H9 (cell line): ENCODE measurements around the gene OGG1. TPM values are rescaled to one million over a fixed set of nuclear protein-coding genes. Genes with fewer than 3 reads are reported as not detected.
A peak's percentile ranks its signal among the peaks of the same experiment; 100 is the strongest.

ENCODE experiments used
- DNase-seq: peaks from one replicate; pipeline ENCODE4 v3.0.0-alpha.2; 2017
- H2AFZ ChIP-seq: one replicate; pipeline ENCODE4 v1.6.1; 2013; ENCODE audit warnings: mild to moderate bottlenecking, low read length, control low read depth, moderate library complexity
- H2AK5ac ChIP-seq: 2 replicates; pipeline ENCODE4 v1.6.1; 2013; ENCODE audit warnings: low read length, control low read depth, mixed read lengths; ENCODE audit not compliant: insufficient read length
- H2BK120ac ChIP-seq: one replicate; pipeline ENCODE4 v1.6.1; 2013; ENCODE audit warnings: low read depth, mild to moderate bottlenecking, low read length, control low read depth, inconsistent platforms; ENCODE audit not compliant: poor library complexity, severe bottlenecking
- H2BK12ac ChIP-seq: 2 replicates; pipeline ENCODE4 v1.6.1; 2013; ENCODE audit warnings: low read length, control low read depth, mixed read lengths, low read depth; ENCODE audit not compliant: insufficient read length
- H2BK15ac ChIP-seq: 2 replicates; pipeline ENCODE4 v1.6.1; 2013; ENCODE audit warnings: low read depth, low read length, control low read depth
- H2BK20ac ChIP-seq: one replicate; pipeline ENCODE4 v1.6.1; 2013; ENCODE audit warnings: low read depth, mild to moderate bottlenecking, low read length, control low read depth, inconsistent platforms; ENCODE audit not compliant: poor library complexity, severe bottlenecking
- H2BK5ac ChIP-seq: 2 replicates; pipeline ENCODE4 v1.6.1; 2013; ENCODE audit warnings: low read length, control low read depth, mixed read lengths; ENCODE audit not compliant: insufficient read length
- H3K14ac ChIP-seq: 2 replicates; pipeline ENCODE4 v1.6.1; 2013; ENCODE audit warnings: low read length, control low read depth; ENCODE audit not compliant: insufficient read depth
- H3K18ac ChIP-seq: 2 replicates; pipeline ENCODE4 v1.6.1; 2013; ENCODE audit warnings: low read depth, mild to moderate bottlenecking, mixed read lengths, low read length, control low read depth; ENCODE audit not compliant: insufficient read length
- H3K23ac ChIP-seq: 2 replicates; pipeline ENCODE4 v1.6.1; 2013; ENCODE audit warnings: low read length, control low read depth, mixed read lengths, low read depth; ENCODE audit not compliant: insufficient read length
- H3K23me2 ChIP-seq: 2 replicates; pipeline ENCODE4 v1.6.1; 2013; ENCODE audit warnings: low read depth, mild to moderate bottlenecking, mixed read lengths, low read length, control low read depth; ENCODE audit not compliant: insufficient read length, poor library complexity, severe bottlenecking
- H3K27ac ChIP-seq: 2 replicates; pipeline ENCODE4 v1.5.1; 2013; ENCODE audit warnings: low read length, control low read depth, mixed read lengths, low read depth; ENCODE audit not compliant: insufficient read length
- H3K27me3 ChIP-seq: 2 replicates; pipeline ENCODE4 v1.6.1; 2013; ENCODE audit warnings: low read length, control low read depth, inconsistent platforms; ENCODE audit not compliant: insufficient read depth
- H3K4ac ChIP-seq: 2 replicates; pipeline ENCODE4 v1.6.1; 2013; ENCODE audit warnings: low read depth, mild to moderate bottlenecking, control low read depth, inconsistent platforms, low read length, moderate library complexity
- H3K4me1 ChIP-seq: 2 replicates; pipeline ENCODE4 v1.6.1; 2013; ENCODE audit warnings: low read length, control low read depth, inconsistent platforms; ENCODE audit not compliant: insufficient read depth
- H3K4me2 ChIP-seq: 2 replicates; pipeline ENCODE4 v1.6.1; 2013; ENCODE audit warnings: low read length, control low read depth, mixed read lengths; ENCODE audit not compliant: insufficient read length, insufficient read depth
- H3K56ac ChIP-seq: 2 replicates; pipeline ENCODE4 v1.6.1; 2013; ENCODE audit warnings: low read depth, mild to moderate bottlenecking, mixed read lengths, low read length, control low read depth; ENCODE audit not compliant: insufficient read length
- H3K79me1 ChIP-seq: 2 replicates; pipeline ENCODE4 v1.6.1; 2013; ENCODE audit warnings: low read depth, mild to moderate bottlenecking, moderate library complexity, low read length, control low read depth, inconsistent platforms; ENCODE audit not compliant: insufficient read depth, poor library complexity, severe bottlenecking
- H3K79me2 ChIP-seq: 2 replicates; pipeline ENCODE4 v1.6.1; 2013; ENCODE audit warnings: low read length, control low read depth, inconsistent platforms; ENCODE audit not compliant: insufficient read depth
- H3K9ac ChIP-seq: 2 replicates; pipeline ENCODE4 v1.6.1; 2013; ENCODE audit warnings: low read length, control low read depth, mixed read lengths; ENCODE audit not compliant: insufficient read length; ENCODE audit errors: extremely low read depth
- H3K9me3 ChIP-seq: one replicate; pipeline ENCODE4 v1.6.1; 2013; ENCODE audit warnings: low read depth, low read length, inconsistent platforms; ENCODE audit not compliant: control insufficient read depth
- H3T11ph ChIP-seq: one replicate; pipeline ENCODE4 v1.6.1; 2013; ENCODE audit warnings: mild to moderate bottlenecking, low read length, control low read depth, inconsistent platforms
- H4K20me1 ChIP-seq: one replicate; pipeline ENCODE4 v1.6.1; 2013; ENCODE audit not compliant: control insufficient read depth, insufficient read length, insufficient read depth
- H4K5ac ChIP-seq: 2 replicates; pipeline ENCODE4 v1.6.1; 2013; ENCODE audit warnings: low read depth, mild to moderate bottlenecking, mixed read lengths, low read length, control low read depth; ENCODE audit not compliant: insufficient read length
- H4K8ac ChIP-seq: replicated peaks from 2 replicates; pipeline ENCODE4 v1.6.1; 2013; ENCODE audit warnings: low read length, control low read depth, mixed read lengths, low read depth; ENCODE audit not compliant: insufficient read length
- H4K91ac ChIP-seq: 2 replicates; pipeline ENCODE4 v1.6.1; 2013; ENCODE audit warnings: low read depth, mild to moderate bottlenecking, moderate library complexity, mixed read lengths, low read length, control low read depth; ENCODE audit not compliant: insufficient read length
- H3K27ac Mint-ChIP-seq, 3 experiments: 2 replicates in 2 of 3; 3 replicates in 1 of 3; pipeline ENCODE4 v1.8.0; 2020 to 2021; ENCODE audit warnings: mixed read lengths in 3 of 3, mild to moderate bottlenecking in 1 of 3, moderate library complexity in 1 of 3
- H3K27me3 Mint-ChIP-seq: 2 replicates; pipeline ENCODE4 v1.8.0; 2021; ENCODE audit warnings: low read depth, mild to moderate bottlenecking, moderate library complexity, mixed read lengths
- H3K36me3 Mint-ChIP-seq, 3 experiments: 2 replicates in 2 of 3; 3 replicates in 1 of 3; pipeline ENCODE4 v1.8.0; 2020 to 2021; ENCODE audit warnings: low read depth in 3 of 3, mixed read lengths in 3 of 3; ENCODE audit not compliant: insufficient read depth in 1 of 3
- H3K4me1 Mint-ChIP-seq, 2 experiments: 2 replicates each; pipeline ENCODE4 v1.8.0; 2020; ENCODE audit warnings: mixed read lengths in 2 of 2
- H3K4me3 Mint-ChIP-seq, 2 experiments: 2 replicates in 1 of 2; 3 replicates in 1 of 2; pipeline ENCODE4 v1.8.0; 2020 to 2021; ENCODE audit warnings: mild to moderate bottlenecking in 2 of 2, mixed read lengths in 2 of 2, moderate library complexity in 1 of 2
- H3K9me3 Mint-ChIP-seq, 2 experiments: 2 replicates in 1 of 2; 3 replicates in 1 of 2; pipeline ENCODE4 v1.8.0; 2020; ENCODE audit warnings: mild to moderate bottlenecking in 2 of 2, mixed read lengths in 2 of 2, moderate library complexity in 1 of 2
- WGBS: extraction: QIAGEN DNeasy Blood & Tissue Kit; methylation state at CpG from one replicate; pipeline ENCODE4 v1.1.7; 2013; ENCODE audit warnings: missing lambda C conversion rate, low lambda C conversion rate, mixed read lengths; ENCODE audit not compliant: insufficient read length; ENCODE audit errors: extremely low coverage; 5-methylcytosine and 5-hydroxymethylcytosine counted together
- total RNA-seq: library from RNA; stranded (reverse); gene quantifications from 2 replicates; pipeline ENCODE4 v1.2.1, GENCODE V29; 2021
- TF ChIP-seq, protein P1 (sequence below): fragments of 200-600 bp; sonication (generic); conservative IDR thresholded peaks from 3 replicates; pipeline ENCODE4 v1.8.0; 2021; ENCODE audit warnings: antibody characterized with exemption, mild to moderate bottlenecking

Gene OGG1
- total RNA-seq, 1 experiment from 2014 or later, result 43.4 TPM

GRCh38 chr3:9794400-9794799 is 44.6 kb downstream of the OGG1 start:
- Histone ChIP-seq H3K9ac (no peak overlapping the region), H2BK120ac (no peak overlapping the region), H3K18ac (no peak overlapping the region), H3K23ac (no peak overlapping the region), H3K79me2 (peaks cover 5% of the 10 kb centered on the region; the same call in 1 of the 2 replicates), H3K23me2 (peaks cover 6% of the 10 kb centered on the region), H2AFZ (no peak overlapping the region), H3K4me2 (no peak overlapping the region), H3T11ph (no peak overlapping the region), H3K14ac (no peak overlapping the region), H3K56ac (no peak overlapping the region), H2BK20ac (no peak overlapping the region), H3K27me3 (no peaks in the 10 kb centered on the region; the same call in 1 of the 2 replicates), H2AK5ac (no peak overlapping the region), H2BK12ac (no peak overlapping the region), H2BK5ac (no peak overlapping the region), H2BK15ac (no peak overlapping the region), H4K5ac (no peak overlapping the region), H4K91ac (no peak overlapping the region), H3K4ac (no peak overlapping the region), H4K20me1 (no peaks in the 10 kb centered on the region), H3K27ac (no peak overlapping the region), H4K8ac (no peak overlapping the region), H3K9me3 (no peaks in the 10 kb centered on the region), H3K79me1 (no peaks in the 10 kb centered on the region), H3K4me1 (no peaks in the 10 kb centered on the region)
- H3K4me1 Mint-ChIP-seq, result peaks cover 10 to 19% of the 10 kb centered on the region in 2 experiments
- H3K4me3 Mint-ChIP-seq, result peak overlapping the region; percentile 58 to 94
- H3K36me3 Mint-ChIP-seq, result peaks cover 31 to 54% (median 43%) of the 10 kb centered on the region in 3 experiments; a peak in 6 of 7 replicates
- DNase-seq, result no peak
- H3K9me3 Mint-ChIP-seq, result no peaks in the 10 kb centered on the region
- no CpG with 5 or more reads among the region's 11 CpGs for WGBS
- H3K27ac Mint-ChIP-seq, result peak overlapping the region in 2 of 3 experiments; percentile 42 to 54; a peak in 3 of 7 replicates
- TF ChIP-seq, protein P1, sequence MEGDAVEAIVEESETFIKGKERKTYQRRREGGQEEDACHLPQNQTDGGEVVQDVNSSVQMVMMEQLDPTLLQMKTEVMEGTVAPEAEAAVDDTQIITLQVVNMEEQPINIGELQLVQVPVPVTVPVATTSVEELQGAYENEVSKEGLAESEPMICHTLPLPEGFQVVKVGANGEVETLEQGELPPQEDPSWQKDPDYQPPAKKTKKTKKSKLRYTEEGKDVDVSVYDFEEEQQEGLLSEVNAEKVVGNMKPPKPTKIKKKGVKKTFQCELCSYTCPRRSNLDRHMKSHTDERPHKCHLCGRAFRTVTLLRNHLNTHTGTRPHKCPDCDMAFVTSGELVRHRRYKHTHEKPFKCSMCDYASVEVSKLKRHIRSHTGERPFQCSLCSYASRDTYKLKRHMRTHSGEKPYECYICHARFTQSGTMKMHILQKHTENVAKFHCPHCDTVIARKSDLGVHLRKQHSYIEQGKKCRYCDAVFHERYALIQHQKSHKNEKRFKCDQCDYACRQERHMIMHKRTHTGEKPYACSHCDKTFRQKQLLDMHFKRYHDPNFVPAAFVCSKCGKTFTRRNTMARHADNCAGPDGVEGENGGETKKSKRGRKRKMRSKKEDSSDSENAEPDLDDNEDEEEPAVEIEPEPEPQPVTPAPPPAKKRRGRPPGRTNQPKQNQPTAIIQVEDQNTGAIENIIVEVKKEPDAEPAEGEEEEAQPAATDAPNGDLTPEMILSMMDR, result no peak
- peaks cover 1% of the 10 kb centered on the region; the same call in 1 of the 2 replicates for H3K27me3 Mint-ChIP-seq
